Measurements from ENCODE around the gene MACROD1. TPM values are rescaled to one million over a fixed set of nuclear protein-coding genes. Genes with fewer than 3 reads are reported as not detected.

MACROD1 gene
- total RNA-seq, 2 donors from 2014 or later, result 50.7 to 59.0 TPM

DNA sequence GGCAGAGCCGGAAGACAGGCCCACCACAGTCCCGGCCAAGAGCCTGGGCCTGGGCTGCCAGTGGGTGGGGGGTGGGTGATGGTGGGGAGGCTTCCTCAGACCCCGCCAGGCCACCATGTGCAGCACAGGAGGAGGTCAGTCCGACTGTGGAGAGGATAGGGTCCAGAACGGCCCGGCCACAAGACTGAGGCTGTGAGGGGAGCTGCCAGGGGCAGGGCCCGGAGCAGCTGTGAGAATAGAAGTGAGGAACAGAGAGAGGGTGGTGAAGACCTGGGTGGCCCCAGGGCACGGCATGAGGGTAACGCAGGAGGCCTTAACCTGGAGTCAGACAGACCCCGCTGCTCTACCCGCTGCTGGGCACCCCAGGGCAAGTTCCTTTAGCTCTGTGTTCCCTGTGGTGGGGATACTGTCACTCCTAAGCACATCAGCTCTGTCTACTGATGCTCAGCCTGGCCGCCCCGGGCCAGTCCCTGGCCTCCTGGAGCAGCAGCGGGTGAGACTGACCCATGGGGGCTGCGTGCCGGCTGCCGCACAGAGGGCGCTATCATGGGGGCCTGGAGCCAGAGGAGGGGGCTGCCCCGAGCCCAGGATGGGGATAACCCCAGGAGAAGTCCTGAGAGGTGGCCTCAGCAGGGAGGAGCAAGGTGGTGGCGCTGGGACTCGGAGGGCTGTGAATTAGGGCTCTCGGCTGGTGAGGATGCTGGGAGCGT is 42.3 kb upstream of the MACROD1 start:
- TF ChIP-seq, protein P1, sequence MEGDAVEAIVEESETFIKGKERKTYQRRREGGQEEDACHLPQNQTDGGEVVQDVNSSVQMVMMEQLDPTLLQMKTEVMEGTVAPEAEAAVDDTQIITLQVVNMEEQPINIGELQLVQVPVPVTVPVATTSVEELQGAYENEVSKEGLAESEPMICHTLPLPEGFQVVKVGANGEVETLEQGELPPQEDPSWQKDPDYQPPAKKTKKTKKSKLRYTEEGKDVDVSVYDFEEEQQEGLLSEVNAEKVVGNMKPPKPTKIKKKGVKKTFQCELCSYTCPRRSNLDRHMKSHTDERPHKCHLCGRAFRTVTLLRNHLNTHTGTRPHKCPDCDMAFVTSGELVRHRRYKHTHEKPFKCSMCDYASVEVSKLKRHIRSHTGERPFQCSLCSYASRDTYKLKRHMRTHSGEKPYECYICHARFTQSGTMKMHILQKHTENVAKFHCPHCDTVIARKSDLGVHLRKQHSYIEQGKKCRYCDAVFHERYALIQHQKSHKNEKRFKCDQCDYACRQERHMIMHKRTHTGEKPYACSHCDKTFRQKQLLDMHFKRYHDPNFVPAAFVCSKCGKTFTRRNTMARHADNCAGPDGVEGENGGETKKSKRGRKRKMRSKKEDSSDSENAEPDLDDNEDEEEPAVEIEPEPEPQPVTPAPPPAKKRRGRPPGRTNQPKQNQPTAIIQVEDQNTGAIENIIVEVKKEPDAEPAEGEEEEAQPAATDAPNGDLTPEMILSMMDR (IDR thresholded peaks at IDR 0.05), result no peak
- Histone ChIP-seq H3K9me3 (no peaks in the 10 kb centered on the region), H3K27me3 (no peaks in the 10 kb centered on the region), H3K4me3 (peak overlapping the region; percentile 43 to 49), H3K27ac (peak overlapping the region; percentile 84 to 92), H3K4me1 (peaks cover 0 to 38% of the 10 kb centered on the region in 2 donors), H3K36me3 (peaks cover 27% of the 10 kb centered on the region)
- DNase-seq (ENCODE audit: low spot score), result no peak

DNA sequence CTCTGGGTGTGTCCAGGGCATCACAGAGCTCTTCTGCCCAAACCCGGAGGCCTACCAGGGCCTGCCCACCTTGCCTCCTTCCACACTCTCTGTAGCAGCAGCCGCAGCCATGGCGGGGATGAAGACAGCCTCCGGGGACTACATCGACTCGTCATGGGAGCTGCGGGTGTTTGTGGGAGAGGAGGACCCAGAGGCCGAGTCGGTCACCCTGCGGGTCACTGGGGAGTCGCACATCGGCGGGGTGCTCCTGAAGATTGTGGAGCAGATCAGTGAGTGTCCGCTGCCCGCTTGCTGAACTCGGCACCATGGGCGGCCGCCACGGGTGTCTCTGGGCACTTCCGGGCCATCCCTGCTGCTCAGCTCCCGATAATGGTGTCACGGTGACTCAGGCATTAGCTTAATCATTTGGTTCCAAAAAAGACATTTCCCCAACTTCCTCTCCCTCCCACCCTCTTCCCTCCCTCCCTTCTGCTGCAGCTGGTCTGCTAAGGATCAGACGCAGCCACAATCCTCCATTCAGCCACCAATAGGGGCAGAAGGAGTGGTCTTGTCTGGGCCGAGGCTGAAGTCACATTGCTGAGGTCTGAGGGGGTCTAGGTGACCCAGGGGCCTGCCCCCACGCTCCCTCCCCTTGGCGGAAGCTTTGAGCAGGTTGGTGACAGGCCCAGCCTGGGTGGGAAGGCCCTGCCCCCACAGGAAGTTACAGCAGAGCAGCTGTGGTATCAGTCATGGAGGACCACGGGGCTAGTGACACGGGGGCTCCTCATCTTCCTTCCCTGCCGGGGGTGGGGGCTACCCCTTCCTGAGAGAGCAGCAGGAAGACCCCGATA is 41.6 kb upstream of the MACROD1 start:
- Histone ChIP-seq H3K36me3 (peaks cover 35% of the 10 kb centered on the region), H3K4me3 (peak overlapping the region; percentile 43 to 49), H3K9me3 (no peaks in the 10 kb centered on the region), H3K27me3 (no peaks in the 10 kb centered on the region), H3K27ac (peak overlapping the region; percentile 84 to 92), H3K4me1 (peaks cover 0 to 38% of the 10 kb centered on the region in 2 donors)
- DNase-seq (ENCODE audit: low spot score), result peak; percentile 87
- TF ChIP-seq, protein P1 (IDR thresholded peaks at IDR 0.05), result no peak

DNA sequence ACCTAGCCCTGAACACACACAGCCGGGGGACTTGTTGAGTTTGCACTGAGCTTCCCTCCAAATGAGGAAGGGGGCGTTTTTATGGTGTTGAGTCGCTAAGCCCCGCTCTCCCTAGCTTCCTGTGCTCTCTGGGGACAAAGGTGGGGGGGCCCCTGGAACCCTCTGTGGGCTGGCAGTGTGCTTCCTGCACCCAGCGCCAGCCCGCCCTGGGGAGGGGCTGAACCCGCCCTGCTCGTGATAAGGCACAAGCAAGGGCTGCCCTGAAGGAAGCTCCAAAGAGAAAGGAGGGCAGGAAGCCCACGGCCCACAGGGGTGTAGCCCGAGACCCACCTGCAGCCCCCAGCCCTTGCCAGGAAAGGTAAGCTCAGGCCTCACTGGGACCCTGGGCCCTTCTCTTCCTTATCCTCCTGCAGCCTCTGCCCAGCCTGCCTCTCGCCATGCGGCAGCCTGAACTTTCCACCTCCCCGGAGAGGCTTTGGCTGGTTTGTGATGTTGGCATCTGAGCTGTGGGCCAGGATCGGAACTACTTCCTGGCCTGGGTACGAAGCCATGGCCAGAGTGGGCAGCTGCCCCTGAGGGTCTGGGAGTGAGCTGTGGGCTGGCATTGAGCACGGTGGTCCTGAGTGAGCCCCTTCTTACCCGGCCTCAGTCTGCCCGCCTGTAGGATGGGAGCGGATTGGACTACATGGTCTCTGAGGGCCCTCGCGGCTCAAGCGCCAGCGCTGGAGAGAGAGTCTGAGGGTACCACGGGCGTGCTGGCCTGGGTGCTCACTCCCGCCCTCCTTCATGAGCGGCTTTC is 40.7 kb upstream of the MACROD1 start, which contains the start of gene FERMT3:
TSS of gene FERMT3 (plus strand) at position 265 of the 799 bp plus-strand sequence. CDS start 644 bp downstream, outside the sequence.
- H3K27me3 ChIP-seq, result no peaks in the 10 kb centered on the region
- H3K4me3 ChIP-seq, result peak within 1 kb of the TSS; percentile 43 to 49
- H3K27ac ChIP-seq, result peak within 1 kb of the TSS; percentile 84 to 92
- no peaks in the 10 kb centered on the region for H3K9me3 ChIP-seq
- H3K4me1 ChIP-seq, result peaks cover 0 to 38% of the 10 kb centered on the region in 2 donors
- no peak for DNase-seq (ENCODE audit: low spot score)
- H3K36me3 ChIP-seq, result peaks cover 39% of the 10 kb centered on the region
- TF ChIP-seq, protein P1 (IDR thresholded peaks at IDR 0.05), result no peak

DNA sequence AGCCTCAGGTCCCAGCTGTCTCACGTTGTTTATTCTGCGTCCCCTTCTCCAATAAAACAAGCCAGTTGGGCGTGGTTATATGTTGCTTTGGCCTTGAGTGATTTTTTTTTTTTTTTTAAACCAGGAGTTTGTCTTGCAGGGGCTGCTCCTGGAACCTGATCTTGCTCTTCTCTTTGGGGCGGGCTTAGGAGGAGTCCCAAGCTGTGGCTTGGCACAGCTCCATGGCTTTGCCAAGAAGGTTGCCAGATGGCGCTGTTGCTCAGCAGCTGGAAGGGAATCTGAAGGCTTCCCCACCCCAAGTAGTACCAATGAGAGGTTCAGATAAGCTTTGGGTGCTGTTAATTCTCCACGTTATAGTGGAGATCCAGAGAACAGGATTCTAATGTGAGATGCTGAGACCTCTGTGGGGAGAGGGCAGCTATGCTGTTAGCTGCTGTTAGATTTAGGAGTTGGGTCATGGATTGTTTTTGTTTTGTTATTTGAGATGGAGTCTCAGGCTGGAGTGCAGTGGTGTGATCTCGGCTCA is 38.6 kb upstream of the MACROD1 start:
- no peak overlapping the region for H3K27ac ChIP-seq
- no peaks in the 10 kb centered on the region for H3K27me3 ChIP-seq
- TF ChIP-seq, protein P1 (IDR thresholded peaks at IDR 0.05), result peak; percentile 63 to 83
- H3K36me3 ChIP-seq, result peaks cover 60% of the 10 kb centered on the region
- DNase-seq (ENCODE audit: low spot score), result peak; percentile 92
- H3K4me3 ChIP-seq, result no peak overlapping the region
- H3K4me1 ChIP-seq, result peaks cover 0 to 38% of the 10 kb centered on the region in 2 donors
- H3K9me3 ChIP-seq, result no peaks in the 10 kb centered on the region

DNA sequence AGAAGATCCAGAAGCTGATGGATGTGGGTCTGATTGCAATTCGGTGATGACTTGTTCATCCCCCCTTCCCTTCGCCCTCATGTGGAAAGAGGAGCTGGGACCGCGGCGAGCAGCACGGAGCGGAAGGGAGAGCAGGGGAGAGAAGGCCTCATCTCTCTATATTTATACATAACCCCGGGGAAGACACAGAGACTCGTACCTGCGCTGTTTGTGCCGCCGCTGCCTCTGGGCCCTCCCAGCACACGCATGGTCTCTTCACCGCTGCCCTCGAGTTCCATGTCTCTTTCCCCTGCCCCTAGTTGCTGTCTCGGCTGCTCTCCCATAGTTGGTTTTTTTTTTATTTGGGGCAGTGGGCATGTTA is 38.1 kb upstream of the MACROD1 start:
- no peak overlapping the region for H3K27ac ChIP-seq

More for the DNA sequence above, 38.1 kb upstream of the MACROD1 start:
- no peak overlapping the region for H3K4me3 ChIP-seq
- H3K36me3 ChIP-seq, result peaks cover 62% of the 10 kb centered on the region
- H3K4me1 ChIP-seq, result peaks cover 0 to 38% of the 10 kb centered on the region in 2 donors
- TF ChIP-seq, protein P1 (IDR thresholded peaks at IDR 0.05), result no peak
- no peaks in the 10 kb centered on the region for H3K9me3 ChIP-seq
- no peak for DNase-seq (ENCODE audit: low spot score)
- no peaks in the 10 kb centered on the region for H3K27me3 ChIP-seq
